Brain microvascular endothelial cell (primary cell): Measurements from ENCODE around the gene USP9Y.

Experiments
- DNase-seq: peaks from one replicate; pipeline ENCODE4 v3.0.0-alpha.2; 2020
- H3K27ac ChIP-seq: fragments of 250-450 bp; sonication (Bioruptor Pico); 2 replicates; pipeline ENCODE4 v1.5.1; 2020; ENCODE audit warnings: mild to moderate bottlenecking, moderate library complexity
- H3K27me3 ChIP-seq: fragments of 250-450 bp; sonication (Bioruptor Pico); replicated peaks from 2 replicates; pipeline ENCODE4 v1.5.1; 2020; ENCODE audit warnings: mild to moderate bottlenecking
- H3K36me3 ChIP-seq: fragments of 250-450 bp; sonication (Bioruptor Pico); replicated peaks from 2 replicates; pipeline ENCODE4 v1.5.1; 2020; ENCODE audit warnings: mild to moderate bottlenecking
- H3K4me3 ChIP-seq: 2 replicates; pipeline ENCODE4 v1.5.1; 2011; ENCODE audit warnings: low read depth, mild to moderate bottlenecking, control low read depth, low read length, moderate library complexity
- CTCF ChIP-seq: IDR thresholded peaks from 2 replicates; pipeline ENCODE4 v1.5.1; 2011; ENCODE audit warnings: low read depth, mild to moderate bottlenecking, moderate library complexity, low read length, control low read depth, inconsistent platforms; ENCODE audit errors: missing control alignments
- in situ Hi-C: cut with HindIII; loops from 2 replicates; pipeline ENCODE4 v1.10.0; 2017; ENCODE audit warnings: low sequenced_read_pairs, low pct_ligation_motif_present

Gene USP9Y

DNA sequence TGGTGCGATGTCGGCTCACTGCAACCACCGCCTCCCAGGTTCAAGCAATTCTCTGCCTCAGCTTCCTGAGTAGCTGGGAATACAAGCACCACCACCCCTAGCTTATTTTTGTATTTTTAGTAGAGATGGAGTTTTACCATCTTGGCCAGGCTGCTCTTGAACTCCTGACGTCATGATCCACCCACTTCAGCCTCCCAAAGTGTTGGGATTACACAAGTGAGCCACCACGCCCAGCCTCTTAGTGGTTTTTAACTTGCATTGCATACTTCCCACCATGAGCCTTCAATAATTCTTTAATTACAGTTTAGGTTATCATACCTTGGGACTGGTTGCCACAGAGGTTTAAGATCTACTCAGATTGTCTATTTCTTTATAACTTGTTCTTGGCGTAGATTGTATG, 14.3 kb downstream of the USP9Y start:
- Histone ChIP-seq H3K4me3 (no peak overlapping the region), H3K27me3 (no peaks in the 10 kb centered on the region), H3K36me3 (no peaks in the 10 kb centered on the region), H3K27ac (no peak overlapping the region)
- in situ Hi-C loops, result no loop called here
- TF ChIP-seq CTCF, result no peak
- no peak for DNase-seq

GRCh38 chrY:12729746-12730145, 28.7 kb downstream of the USP9Y start:
- Histone ChIP-seq H3K27ac (no peak overlapping the region), H3K36me3 (no peaks in the 10 kb centered on the region), H3K27me3 (no peaks in the 10 kb centered on the region), H3K4me3 (no peak overlapping the region)
- in situ Hi-C loops, result no loop called here
- DNase-seq, result no peak
- TF ChIP-seq CTCF, result no peak

- Histone ChIP-seq H3K27me3 (no peaks in the 10 kb centered on the region), H3K27ac (no peak overlapping the region), H3K4me3 (no peak overlapping the region), H3K36me3 (no peaks in the 10 kb centered on the region)
- DNase-seq, result no peak
- in situ Hi-C loops, result no loop called here
- TF ChIP-seq CTCF, result no peak
These were observed 32.6 kb downstream of the USP9Y start for GRCh38 chrY:12733625-12734024.

- TF ChIP-seq CTCF, result no peak
- Histone ChIP-seq H3K27me3 (no peaks in the 10 kb centered on the region), H3K27ac (no peak overlapping the region), H3K4me3 (no peak overlapping the region), H3K36me3 (no peaks in the 10 kb centered on the region)
- no peak for DNase-seq
- in situ Hi-C loops, result no loop called here
These were observed 33.0 kb downstream of the USP9Y start for GRCh38 chrY:12734051-12734450.

- DNase-seq, result no peak
- in situ Hi-C loops, result no loop called here
- Histone ChIP-seq H3K27ac (no peak overlapping the region), H3K36me3 (no peaks in the 10 kb centered on the region), H3K4me3 (no peak overlapping the region), H3K27me3 (no peaks in the 10 kb centered on the region)
- TF ChIP-seq CTCF, result no peak
These were observed 40.4 kb downstream of the USP9Y start for GRCh38 chrY:12741414-12741813.

- Histone ChIP-seq H3K27ac (no peak overlapping the region), H3K36me3 (no peaks in the 10 kb centered on the region), H3K4me3 (no peak overlapping the region), H3K27me3 (no peaks in the 10 kb centered on the region)
- no peak for TF ChIP-seq CTCF
- no peak for DNase-seq
- in situ Hi-C loops, result no loop called here
These were observed 41.7 kb downstream of the USP9Y start for GRCh38 chrY:12742725-12743124.
